CD4-positive, alpha-beta T cell treated with Interleukin-4 for 4 hours (primary cell): ENCODE results near the gene SPTSSB.

ENCODE experiments used
- DNase-seq: peaks from one replicate; pipeline ENCODE4 v3.0.0-alpha.2; 2020

Gene SPTSSB, protein sequence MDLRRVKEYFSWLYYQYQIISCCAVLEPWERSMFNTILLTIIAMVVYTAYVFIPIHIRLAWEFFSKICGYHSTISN

GRCh38 chr3:161371441-161372320 lies at the start of gene SPTSSB:
SPTSSB (minus strand) TSS chr3:161371517; CDS start chr3:161346323, 25,194 bp downstream.
- DNase-seq, result peak; percentile 29

DNA sequence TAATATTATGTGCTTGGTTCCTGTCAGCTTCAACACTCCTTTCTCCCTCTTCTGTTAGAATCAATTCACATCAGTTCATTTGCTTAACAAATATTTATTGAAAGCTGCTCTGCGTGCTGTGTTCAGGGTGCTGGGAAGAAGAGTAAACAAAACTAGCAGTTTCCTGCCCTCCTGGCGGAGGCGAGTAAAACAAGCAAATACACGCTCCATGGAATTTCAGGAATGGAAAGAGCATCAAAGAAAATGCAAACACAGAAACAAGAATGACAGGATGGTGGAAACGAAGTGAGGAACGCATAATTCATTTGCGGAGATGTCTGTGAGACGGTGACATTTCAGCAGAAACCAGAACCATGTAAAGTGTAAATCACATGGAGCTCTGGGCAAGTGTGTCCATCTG lies 49.4 kb upstream of the SPTSSB start:
- DNase-seq, result no peak

GRCh38 chr3:161419555-161420333 lies 48.4 kb upstream of the SPTSSB start:
- no peak for DNase-seq

GRCh38 chr3:161415506-161416231 lies 44.4 kb upstream of the SPTSSB start:
- DNase-seq, result no peak

DNA sequence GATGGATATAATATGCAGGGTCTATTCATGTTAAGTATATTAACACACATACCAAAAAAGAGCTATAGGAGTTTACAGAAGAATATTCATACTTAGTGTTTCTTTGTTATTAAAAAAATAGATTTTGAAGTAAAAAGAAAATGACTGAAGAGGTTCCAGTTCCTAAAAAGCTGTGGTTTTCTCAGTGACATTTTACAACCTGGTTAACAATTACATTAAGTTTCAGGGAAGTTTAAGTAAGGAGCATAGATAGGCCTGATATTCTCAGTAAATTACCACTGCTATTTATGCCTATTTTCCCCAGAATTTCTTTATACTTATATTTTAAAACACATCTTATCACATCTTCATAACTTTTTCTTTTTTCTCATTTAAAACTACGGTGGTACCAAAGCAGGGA lies 43.6 kb upstream of the SPTSSB start:
- no peak for DNase-seq

DNA sequence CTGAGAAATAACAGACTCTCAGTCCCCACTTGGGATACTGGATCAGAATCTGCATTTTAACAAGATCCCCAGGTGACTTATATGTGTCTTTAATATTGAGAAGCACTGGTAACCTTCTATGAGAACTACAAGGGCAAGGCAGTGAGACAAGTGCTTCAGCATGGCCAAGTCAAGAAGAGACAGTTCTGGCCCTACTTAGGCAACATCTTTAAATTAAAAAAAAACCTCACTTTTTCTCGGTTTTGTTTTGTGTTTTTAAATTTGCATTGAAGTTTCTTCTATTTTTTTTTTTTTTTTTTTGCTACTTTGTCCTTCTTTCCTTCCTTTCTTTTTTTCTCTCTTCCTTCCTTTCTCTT lies 42.5 kb upstream of the SPTSSB start:
- DNase-seq, result no peak

- no peak for DNase-seq
These were observed 42.0 kb upstream of the SPTSSB start for GRCh38 chr3:161413127-161413854.

GRCh38 chr3:161412123-161412522 lies 40.8 kb upstream of the SPTSSB start:
- no peak for DNase-seq

DNA sequence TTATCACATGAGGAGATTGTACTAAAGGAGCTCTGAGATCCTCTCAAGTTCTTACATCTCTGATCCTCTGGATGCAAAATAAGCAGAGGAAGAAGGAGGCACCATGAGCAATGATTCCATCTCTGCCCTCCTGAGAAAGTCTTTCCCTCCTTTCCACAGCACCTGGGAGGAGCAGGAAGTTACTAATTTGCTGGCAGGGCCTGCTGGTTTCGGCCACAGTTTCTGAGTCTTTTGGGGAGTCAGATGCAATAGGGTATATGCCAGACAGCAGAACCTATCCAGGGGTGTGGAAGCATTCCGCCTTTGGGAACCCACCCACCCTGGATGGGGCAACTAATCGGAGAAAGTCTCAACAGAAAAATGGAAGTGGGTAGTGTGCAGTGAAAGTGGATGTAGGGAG lies 38.5 kb upstream of the SPTSSB start:
- DNase-seq, result no peak

DNA sequence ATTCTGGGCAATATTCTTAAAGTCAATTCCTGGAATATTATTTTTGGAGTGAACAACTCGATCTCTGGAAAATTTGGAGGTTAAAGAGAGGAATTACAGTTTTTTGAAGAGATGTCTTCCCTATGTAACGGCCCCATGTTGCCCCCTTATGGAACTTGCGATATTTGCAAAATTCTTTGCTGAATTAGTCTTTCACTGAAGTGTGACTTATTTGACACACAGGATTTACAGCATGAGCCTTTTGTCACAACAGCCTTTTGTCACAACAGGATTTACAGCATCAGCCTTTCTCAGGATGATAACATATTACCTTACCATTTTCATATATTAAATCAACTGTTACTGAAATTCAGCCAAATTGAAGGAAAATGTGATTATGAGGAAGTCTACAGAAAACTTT lies 37.8 kb upstream of the SPTSSB start:
- DNase-seq, result peak; percentile 48

DNA sequence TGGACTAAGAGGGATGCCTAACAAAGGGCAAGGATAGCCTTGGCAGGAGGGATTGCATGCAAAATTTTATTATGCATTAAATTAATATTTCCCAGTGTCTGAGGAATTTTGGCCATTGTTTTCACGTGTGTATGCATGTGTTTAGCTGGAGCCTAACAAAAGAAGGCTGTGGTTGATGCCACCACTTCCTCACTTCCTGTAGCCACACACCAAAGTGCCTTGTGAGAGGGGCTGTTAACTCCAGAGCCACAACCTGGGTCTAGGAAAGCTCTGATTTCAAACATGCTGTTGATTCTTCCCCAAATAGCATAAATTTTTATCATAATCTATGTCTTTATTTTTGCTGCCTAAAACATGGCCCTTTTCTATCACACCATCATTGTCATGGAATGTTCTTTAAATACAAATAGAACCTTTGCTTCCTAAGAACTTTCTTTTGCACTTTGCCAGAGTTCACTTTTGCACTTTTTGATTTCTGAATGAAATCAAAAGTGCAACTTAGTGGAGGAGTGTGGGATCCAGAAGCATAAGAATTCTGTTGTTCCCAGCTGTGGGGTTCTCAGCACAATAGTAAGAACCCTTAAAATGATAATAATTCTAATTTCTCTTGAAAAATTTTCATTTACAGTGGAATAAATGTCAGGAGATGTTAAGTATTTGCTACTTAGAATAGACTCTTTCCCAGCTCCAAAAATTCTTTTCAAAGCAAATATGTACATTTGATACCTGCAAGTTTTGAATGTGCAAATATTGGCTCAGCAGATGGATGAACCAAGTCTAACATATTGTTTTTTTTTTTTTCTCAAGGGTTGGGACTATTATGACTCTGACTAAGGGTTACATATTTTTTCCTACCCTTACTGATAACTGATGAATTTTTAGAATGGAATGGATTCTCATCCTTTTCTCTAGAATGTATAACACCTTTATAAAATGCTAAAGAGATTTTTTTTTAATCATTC lies 35.6 kb upstream of the SPTSSB start:
- no peak for DNase-seq

GRCh38 chr3:161405836-161406235 lies 34.5 kb upstream of the SPTSSB start:
- DNase-seq, result no peak

- no peak for DNase-seq
These were observed 33.8 kb upstream of the SPTSSB start for GRCh38 chr3:161405087-161405486.

DNA sequence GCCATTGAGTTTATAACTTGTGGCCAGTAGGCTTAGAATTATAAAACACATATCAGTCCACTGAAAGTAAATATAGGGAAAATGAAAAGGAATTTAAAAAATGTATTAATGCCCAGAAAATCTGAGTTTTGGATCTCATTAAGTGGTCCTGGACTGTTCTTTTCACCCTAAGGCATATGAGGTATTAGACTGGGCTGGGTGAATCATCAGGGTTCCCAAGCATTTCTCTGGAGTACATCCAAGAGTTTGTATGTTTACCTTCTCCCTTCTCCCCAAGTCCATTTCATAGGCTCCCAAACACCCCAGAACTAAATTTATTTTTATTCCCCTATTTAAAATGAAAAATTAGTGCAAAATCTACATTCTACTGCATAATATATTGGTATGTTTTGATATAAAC lies 31.9 kb upstream of the SPTSSB start:
- no peak for DNase-seq

DNA sequence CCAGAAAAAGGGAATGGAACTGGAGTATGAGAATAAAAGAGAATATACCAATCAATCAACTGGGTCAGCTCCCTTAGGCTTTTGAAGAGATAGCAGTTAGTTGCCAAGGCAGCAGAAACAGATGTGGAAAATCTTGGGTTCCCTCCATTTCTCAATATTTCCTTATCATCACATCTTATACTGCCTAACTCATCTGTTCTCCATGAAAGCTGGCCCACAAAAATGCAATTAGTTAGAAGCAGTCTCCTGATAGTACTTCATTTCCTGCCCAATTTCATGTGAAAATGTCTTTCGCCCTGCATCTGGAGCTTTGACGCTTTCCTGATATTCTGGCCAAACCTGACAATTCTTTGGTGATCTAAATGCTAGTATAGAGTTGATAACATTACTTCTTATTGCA lies 30.1 kb upstream of the SPTSSB start:
- no peak for DNase-seq

DNA sequence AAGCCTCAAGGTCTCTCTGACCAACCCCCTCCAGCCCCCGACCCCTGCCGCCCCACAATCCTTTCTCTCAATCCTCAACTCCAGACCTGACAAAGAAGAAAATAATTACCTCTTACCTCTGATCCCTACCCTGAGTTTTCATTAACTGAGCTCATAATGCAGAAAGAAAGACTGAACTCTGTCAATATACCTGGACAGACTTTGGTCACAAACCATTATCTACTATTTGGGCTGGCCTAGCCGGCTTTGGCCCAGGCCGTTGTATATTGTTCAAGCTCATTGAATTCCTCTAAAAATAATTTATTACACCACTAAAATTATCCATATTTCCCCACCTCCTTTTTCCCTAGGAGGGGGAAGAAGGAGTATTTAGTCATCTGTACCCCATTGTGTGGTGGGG lies 29.3 kb upstream of the SPTSSB start:
- no peak for DNase-seq

DNA sequence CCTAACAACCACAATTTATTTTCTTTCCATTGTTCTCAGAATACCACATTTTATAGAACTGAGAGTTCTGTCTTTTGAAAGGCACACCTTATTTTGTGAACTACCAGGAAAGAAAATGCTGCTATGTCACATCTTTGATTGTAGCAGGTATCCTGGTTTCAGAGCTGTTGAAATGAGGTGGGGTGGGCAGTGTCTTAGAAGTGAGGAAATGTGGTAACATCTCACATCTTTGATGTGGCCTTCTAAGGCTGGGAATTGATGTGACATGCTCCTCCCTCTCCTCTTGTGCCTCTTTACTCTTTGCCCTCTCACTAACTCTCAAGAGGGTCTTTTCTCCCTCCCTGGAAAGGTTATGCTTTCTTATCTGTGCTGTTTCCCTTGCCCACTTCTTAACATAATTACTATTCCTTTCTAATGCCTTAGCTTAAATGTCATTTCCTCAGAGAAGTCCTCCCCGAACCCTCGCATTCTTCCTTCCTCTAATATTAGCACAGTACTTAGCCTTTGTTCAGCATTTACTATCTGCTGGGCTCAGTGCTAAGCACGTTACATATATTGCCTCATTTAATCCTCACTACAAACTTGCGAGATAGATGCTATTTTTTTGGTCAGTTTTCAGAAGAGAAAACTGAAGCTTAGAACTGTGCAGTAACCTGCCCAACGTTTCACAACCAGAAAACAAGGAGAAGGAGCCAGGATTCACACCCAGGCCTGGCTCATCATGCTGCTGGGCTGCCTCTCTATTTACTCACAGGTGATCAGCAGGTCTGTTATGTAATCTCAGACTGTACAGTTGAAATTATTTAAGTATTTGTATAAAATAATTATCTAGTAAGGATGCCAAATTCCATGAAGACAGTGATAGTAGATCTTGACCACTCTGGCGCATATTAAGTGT lies 24.0 kb upstream of the SPTSSB start:
- DNase-seq, result peak; percentile 20

- DNase-seq, result no peak
These were observed 22.5 kb upstream of the SPTSSB start for GRCh38 chr3:161393803-161394202.

- DNase-seq, result no peak
These were observed 22.0 kb upstream of the SPTSSB start for GRCh38 chr3:161393310-161393709.

GRCh38 chr3:161392853-161393252 lies 21.5 kb upstream of the SPTSSB start:
- DNase-seq, result no peak
